Suprapubic skin (tissue), 4 donors: ENCODE measurements around the gene CLIP1. TPM values are rescaled to one million over a fixed set of nuclear protein-coding genes. Genes with fewer than 3 reads are reported as not detected.

ENCODE experiments used
- DNase-seq, 2 donors: peaks; one replicate each; pipeline ENCODE4 v3.0.0-alpha.2; 2019; ENCODE audit warnings: low spot score in 2 of 2
- H3K27ac ChIP-seq: fragments of 200-600 bp; sonication (generic); one replicate; pipeline ENCODE4 v1.5.1; 2019
- H3K27me3 ChIP-seq: fragments of 200-600 bp; sonication (generic); one replicate; pipeline ENCODE4 v1.5.1; 2019
- H3K36me3 ChIP-seq: fragments of 200-600 bp; sonication (generic); one replicate; pipeline ENCODE4 v1.5.1; 2019
- H3K4me1 ChIP-seq: fragments of 200-600 bp; sonication (generic); one replicate; pipeline ENCODE4 v1.5.1; 2019
- H3K4me3 ChIP-seq: fragments of 200-600 bp; sonication (generic); one replicate; pipeline ENCODE4 v1.5.1; 2019; ENCODE audit warnings: mild to moderate bottlenecking
- H3K9me3 ChIP-seq: fragments of 200-600 bp; sonication (generic); one replicate; pipeline ENCODE4 v1.5.1; 2019
- CTCF ChIP-seq, 2 donors: fragments of 200-600 bp in 1 of 2; fragments of 450-650 bp in 1 of 2; sonication (generic) in 1 of 2; IDR thresholded peaks; one replicate each; pipeline ENCODE4 v1.5.1; 2016 to 2019; ENCODE audit warnings: antibody characterized with exemption in 2 of 2, mild to moderate bottlenecking in 1 of 2, moderate library complexity in 1 of 2
- EP300 ChIP-seq: sonication (generic); formaldehyde crosslinking; IDR thresholded peaks from one replicate; pipeline ENCODE4 v1.6.1; 2017; ENCODE audit warnings: antibody characterized with exemption
- POLR2A ChIP-seq, 2 donors: fragments of 450-650 bp; IDR thresholded peaks; one replicate each; pipeline ENCODE4 v1.6.1; 2017; ENCODE audit warnings: antibody characterized with exemption in 2 of 2, mild to moderate bottlenecking in 2 of 2, moderate library complexity in 2 of 2
- POLR2AphosphoS5 ChIP-seq, 3 donors: sonication (generic); formaldehyde crosslinking; IDR thresholded peaks; one replicate each; pipeline ENCODE4 v1.6.1; 2017; ENCODE audit warnings: antibody characterized with exemption in 3 of 3
- WGBS: methylation state at CpG from one replicate; pipeline ENCODE4 v1.1.5; 2018; 5-methylcytosine and 5-hydroxymethylcytosine counted together
- total RNA-seq, 4 donors: library from RNA; depleted of rRNA; stranded (reverse); fragments of >200 nt; gene quantifications; one replicate each; pipeline ENCODE4 v1.1.0, GENCODE V29; 2016

Gene CLIP1
- total RNA-seq, 4 donors from 2014 or later = 107 to 170 (median 149) TPM

- H3K27me3 ChIP-seq = no peaks in the 10 kb centered on the region
- H3K4me3 ChIP-seq = no peak overlapping the region
- TF ChIP-seq POLR2A (IDR thresholded peaks at IDR 0.05) (no peak), POLR2AphosphoS5 (IDR thresholded peaks at IDR 0.05) (no peak), EP300 (no peak), CTCF (IDR thresholded peaks at IDR 0.05) (no peak)
- H3K36me3 ChIP-seq = no peaks in the 10 kb centered on the region
- 90% methylated on average over 4 of the region's 4 CpGs for WGBS
- H3K27ac ChIP-seq = no peak overlapping the region
- H3K9me3 ChIP-seq = no peaks in the 10 kb centered on the region
- H3K4me1 ChIP-seq = peaks cover 10% of the 10 kb centered on the region
- no peak for DNase-seq
Observed at GRCh38 chr12:122393817-122394216, 28.7 kb downstream of the CLIP1 start.

- Histone ChIP-seq H3K36me3 (no peaks in the 10 kb centered on the region), H3K4me3 (no peak overlapping the region), H3K4me1 (peaks cover 10% of the 10 kb centered on the region), H3K9me3 (no peaks in the 10 kb centered on the region), H3K27me3 (no peaks in the 10 kb centered on the region), H3K27ac (no peak overlapping the region)
- WGBS = 97% methylated on average over 5 of the region's 5 CpGs
- no peak for DNase-seq
- TF ChIP-seq POLR2A (IDR thresholded peaks at IDR 0.05) = no peak
- TF ChIP-seq POLR2AphosphoS5 (IDR thresholded peaks at IDR 0.05) = no peak
- TF ChIP-seq CTCF (IDR thresholded peaks at IDR 0.05) = no peak
- TF ChIP-seq EP300 = no peak
Observed at GRCh38 chr12:122392411-122392810, 30.1 kb downstream of the CLIP1 start.

GRCh38 chr12:122389677-122390076, 32.8 kb downstream of the CLIP1 start:
- Histone ChIP-seq H3K27ac (no peak overlapping the region), H3K4me1 (peaks cover under 1% of the 10 kb centered on the region), H3K27me3 (no peaks in the 10 kb centered on the region), H3K4me3 (no peak overlapping the region), H3K9me3 (no peaks in the 10 kb centered on the region), H3K36me3 (no peaks in the 10 kb centered on the region)
- DNase-seq = no peak
- TF ChIP-seq POLR2A (IDR thresholded peaks at IDR 0.05) = no peak
- no peak for TF ChIP-seq POLR2AphosphoS5 (IDR thresholded peaks at IDR 0.05)
- TF ChIP-seq CTCF (IDR thresholded peaks at IDR 0.05) = no peak
- TF ChIP-seq EP300 = no peak
- 85% methylated on average over 7 of the region's 7 CpGs for WGBS

- Histone ChIP-seq H3K4me3 (no peak overlapping the region), H3K36me3 (no peaks in the 10 kb centered on the region), H3K27me3 (no peaks in the 10 kb centered on the region), H3K4me1 (no peaks in the 10 kb centered on the region), H3K9me3 (no peaks in the 10 kb centered on the region), H3K27ac (no peak overlapping the region)
- TF ChIP-seq CTCF (IDR thresholded peaks at IDR 0.05) = no peak
- TF ChIP-seq POLR2A (IDR thresholded peaks at IDR 0.05) = no peak
- TF ChIP-seq POLR2AphosphoS5 (IDR thresholded peaks at IDR 0.05) = no peak
- no peak for TF ChIP-seq EP300
- whole genome bisulfite sequencing = 87% methylated on average over 6 of the region's 6 CpGs
- DNase-seq = no peak
Observed at GRCh38 chr12:122387887-122388286, 34.6 kb downstream of the CLIP1 start.

- Histone ChIP-seq H3K4me3 (no peak overlapping the region), H3K4me1 (no peaks in the 10 kb centered on the region), H3K27ac (no peak overlapping the region), H3K9me3 (no peaks in the 10 kb centered on the region), H3K36me3 (peaks cover 13% of the 10 kb centered on the region), H3K27me3 (no peaks in the 10 kb centered on the region)
- no peak for DNase-seq
- 86% methylated on average over 13 of the region's 13 CpGs for WGBS
- TF ChIP-seq EP300 = no peak
- no peak for TF ChIP-seq POLR2A (IDR thresholded peaks at IDR 0.05)
- TF ChIP-seq CTCF (IDR thresholded peaks at IDR 0.05) = no peak
- no peak for TF ChIP-seq POLR2AphosphoS5 (IDR thresholded peaks at IDR 0.05)
Observed at GRCh38 chr12:122385171-122386016, 37.1 kb downstream of the CLIP1 start.
